Karpas-422 (cell line): ENCODE measurements around the gene EFNB1. TPM values are rescaled to one million over a fixed set of nuclear protein-coding genes. Genes with fewer than 3 reads are reported as not detected.
"Not testable (repeated sequence)": the region's sequence is repeated elsewhere in the genome, so short reads cannot be mapped to it uniquely, and the experiment has no call there.

Experiments
- DNase-seq: peaks from one replicate; pipeline ENCODE4 v3.0.0-alpha.2; 2015
- H2AFZ ChIP-seq: fragments of 200-600 bp; sonication (generic); 2 replicates; pipeline ENCODE4 v1.6.1; 2014; ENCODE audit warnings: antibody characterized with exemption, low read length, mixed read lengths
- H3K27ac ChIP-seq: fragments of 200-600 bp; sonication (generic); 2 replicates; pipeline ENCODE4 v1.5.1; 2014; ENCODE audit warnings: mild to moderate bottlenecking, low read length, moderate library complexity
- H3K27me3 ChIP-seq: fragments of 200-600 bp; sonication (generic); 2 replicates; pipeline ENCODE4 v1.6.1; 2014; ENCODE audit warnings: low read length, mixed read lengths
- H3K36me3 ChIP-seq: fragments of 200-600 bp; sonication (generic); 2 replicates; pipeline ENCODE4 v1.6.1; 2014; ENCODE audit warnings: low read length, mixed read lengths; ENCODE audit not compliant: insufficient read depth
- H3K4me1 ChIP-seq: fragments of 200-600 bp; sonication (generic); 2 replicates; pipeline ENCODE4 v1.6.1; 2014; ENCODE audit warnings: mild to moderate bottlenecking, low read length, mixed read lengths
- H3K4me2 ChIP-seq: fragments of 200-600 bp; sonication (generic); 2 replicates; pipeline ENCODE4 v1.6.1; 2014; ENCODE audit warnings: low read length, low read depth, mild to moderate bottlenecking; ENCODE audit not compliant: poor library complexity, severe bottlenecking
- H3K4me3 ChIP-seq: fragments of 200-600 bp; sonication (generic); 2 replicates; pipeline ENCODE4 v1.5.1; 2014; ENCODE audit warnings: mild to moderate bottlenecking, antibody characterized with exemption, low read length, mixed read lengths
- H3K79me2 ChIP-seq: fragments of 200-600 bp; sonication (generic); 2 replicates; pipeline ENCODE4 v1.6.1; 2014; ENCODE audit warnings: mild to moderate bottlenecking, low read length, mixed read lengths
- H3K9ac ChIP-seq: fragments of 200-600 bp; sonication (generic); 2 replicates; pipeline ENCODE4 v1.6.0; 2014; ENCODE audit warnings: low read length
- H3K9me2 ChIP-seq: fragments of 200-600 bp; sonication (generic), shearing (Covaris generic); replicated peaks from 2 replicates; pipeline ENCODE4 v1.6.0; 2014; ENCODE audit warnings: mild to moderate bottlenecking, low read length, moderate library complexity; ENCODE audit not compliant: insufficient read depth
- H3K9me3 ChIP-seq: fragments of 300-700, 200-600 bp; sonication (generic); 2 replicates; pipeline ENCODE4 v1.6.1; 2014; ENCODE audit warnings: low read length, mixed read lengths
- H4K20me1 ChIP-seq: fragments of 200-600 bp; sonication (generic); 2 replicates; pipeline ENCODE4 v1.6.1; 2014; ENCODE audit warnings: mild to moderate bottlenecking, antibody characterized with exemption, low read length, low read depth; ENCODE audit not compliant: insufficient read depth
- total RNA-seq: library from RNA; depleted of rRNA; stranded (reverse); fragments of >200 nt; shearing (Covaris generic); gene quantifications from 2 replicates; pipeline ENCODE4 v1.2.3, GENCODE V29; 2014; ENCODE audit warnings: low replicate concordance; rRNA removed

Gene EFNB1
- 0.67 and 2.5 TPM in 2 replicates for total RNA-seq

DNA sequence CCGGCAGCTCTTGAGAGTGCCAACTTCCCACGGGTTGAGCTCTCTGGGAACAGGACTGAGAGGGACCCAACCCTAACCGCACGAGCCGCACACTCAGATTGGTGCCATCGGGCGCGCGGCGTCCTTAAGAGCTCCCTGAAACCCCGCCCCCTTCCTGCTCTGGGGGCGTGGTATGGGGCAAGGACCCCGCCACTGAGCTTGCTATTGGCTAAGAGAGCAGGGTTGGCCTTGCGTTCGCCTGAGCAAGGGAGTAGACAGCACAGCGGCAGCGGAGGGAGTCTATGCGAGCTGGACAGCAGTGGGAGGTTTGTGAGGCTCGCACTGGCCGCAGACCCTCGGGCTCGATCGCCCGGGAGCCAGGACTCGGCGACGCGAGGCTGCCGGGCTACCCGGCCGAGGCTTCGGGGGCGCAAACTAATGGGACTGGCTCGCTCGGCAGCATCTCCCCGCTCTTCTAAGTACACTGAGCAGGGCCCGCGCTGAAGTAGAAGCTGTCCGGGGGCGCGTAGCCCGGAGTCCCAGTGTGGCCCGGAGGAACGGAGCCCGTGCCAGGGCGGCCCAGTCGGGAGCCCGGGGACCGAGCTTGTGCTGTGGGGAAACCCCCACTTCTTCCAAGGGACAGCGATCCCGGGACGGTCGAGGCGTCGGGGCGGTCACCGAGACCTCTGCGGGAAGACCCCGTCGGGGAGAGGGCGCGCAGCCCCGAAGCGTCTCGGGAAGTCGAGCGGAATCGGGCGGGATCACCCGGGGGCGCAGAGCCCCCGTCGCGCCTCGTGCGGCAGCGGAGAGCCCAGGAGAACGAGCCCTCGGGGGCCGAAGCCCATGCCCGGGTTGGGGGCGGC, at the start of gene EFNB1:
EFNB1 (plus strand) TSS at position 282 of the 842 bp plus-strand sequence. CDS start 756 bp downstream, outside the sequence.
- peak within 1 kb of the TSS; percentile 45; the same call in 1 of the 2 replicates for H2AFZ ChIP-seq
- no peaks in the 10 kb centered on the region for H3K79me2 ChIP-seq
- peak within 1 kb of the TSS; percentile 70 for H3K4me3 ChIP-seq
- no peaks in the 10 kb centered on the region for H3K36me3 ChIP-seq
- H3K4me1 ChIP-seq: peaks cover 10% of the 10 kb centered on the region
- H3K9me3 ChIP-seq: no peaks in the 10 kb centered on the region
- peak within 1 kb of the TSS; percentile 74 for H3K9ac ChIP-seq
- H4K20me1 ChIP-seq: no peaks in the 10 kb centered on the region; the same call in 1 of the 2 replicates
- peak; percentile 95 for DNase-seq
- no peaks in the 10 kb centered on the region for H3K9me2 ChIP-seq
- peak within 1 kb of the TSS; percentile 76 for H3K4me2 ChIP-seq
- no peaks in the 10 kb centered on the region for H3K27me3 ChIP-seq
- no peak within 1 kb of the TSS for H3K27ac ChIP-seq

DNA sequence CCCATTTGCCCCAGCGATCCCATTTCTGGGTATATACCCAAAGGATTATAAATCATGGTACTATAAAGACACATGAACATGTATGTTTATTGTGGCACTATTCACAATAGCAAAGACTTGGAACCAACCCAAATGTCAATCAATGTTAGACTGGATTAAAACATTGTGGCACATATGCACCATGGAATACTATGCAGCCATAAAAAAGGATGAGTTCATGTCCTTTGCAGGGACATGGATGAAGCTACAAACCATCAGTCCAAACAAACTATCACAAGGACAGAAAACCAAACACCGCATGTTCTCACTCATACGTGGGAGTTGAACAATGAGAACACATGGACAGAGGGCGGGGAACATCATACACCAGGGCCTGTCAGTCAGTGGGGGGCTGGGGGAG, 47.5 kb upstream of the EFNB1 start:
- H3K36me3 ChIP-seq, H3K79me2 ChIP-seq, H3K9me3 ChIP-seq, H4K20me1 ChIP-seq, H3K27me3 ChIP-seq, DNase-seq, H3K4me1 ChIP-seq, H2AFZ ChIP-seq, H3K4me2 ChIP-seq, H3K27ac ChIP-seq, H3K9me2 ChIP-seq, H3K4me3 ChIP-seq, H3K9ac ChIP-seq: not testable (repeated sequence)

DNA sequence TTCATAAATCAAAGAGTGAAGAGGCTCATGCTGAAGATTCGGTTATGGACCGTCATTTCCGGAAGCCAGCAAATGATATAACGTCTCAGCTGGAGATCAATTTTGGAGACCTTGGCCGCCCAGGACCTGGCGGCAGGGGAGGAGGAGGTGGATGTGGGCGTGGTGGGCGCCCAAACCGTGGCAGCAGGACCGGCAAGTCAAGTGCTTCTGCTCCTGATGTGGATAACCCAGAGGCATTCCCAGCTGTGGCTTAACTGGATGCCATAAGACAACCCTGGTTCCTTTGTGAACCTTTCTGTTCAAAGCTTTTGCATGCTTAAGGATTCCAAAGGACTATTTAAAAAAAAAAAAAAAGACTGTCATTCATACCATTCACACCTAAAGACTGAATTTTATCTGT, 44.0 kb upstream of the EFNB1 start:
- Histone ChIP-seq H2AFZ (no peak overlapping the region), H3K9ac (no peak overlapping the region)

DNA sequence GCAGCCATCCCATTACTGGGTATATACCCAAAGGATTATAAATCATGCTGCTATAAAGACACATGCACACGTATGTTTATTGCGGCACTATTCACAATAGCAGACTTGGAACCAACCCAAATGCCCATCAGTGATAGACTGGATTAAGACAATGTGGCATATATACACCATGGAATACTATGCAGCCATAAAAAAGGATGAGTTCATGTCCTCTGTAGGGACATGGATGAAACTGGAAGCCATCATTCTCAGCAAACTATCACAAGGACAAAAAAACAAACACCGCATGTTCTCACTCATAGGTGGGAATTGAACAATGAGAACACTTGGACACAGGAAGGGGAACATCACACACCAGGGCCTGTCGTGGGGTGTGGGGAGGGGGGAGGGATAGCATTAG, 42.2 kb upstream of the EFNB1 start:
- H3K4me1 ChIP-seq, H3K27me3 ChIP-seq, H3K4me3 ChIP-seq, DNase-seq, H3K36me3 ChIP-seq, H3K9me3 ChIP-seq, H3K79me2 ChIP-seq, H3K27ac ChIP-seq, H3K9me2 ChIP-seq, H3K9ac ChIP-seq, H4K20me1 ChIP-seq, H2AFZ ChIP-seq, H3K4me2 ChIP-seq: not testable (repeated sequence)

More for the DNA sequence above, 44.0 kb upstream of the EFNB1 start:
- Histone ChIP-seq H3K4me2 (no peak overlapping the region), H3K79me2 (no peaks in the 10 kb centered on the region), H3K4me3 (no peak overlapping the region), H4K20me1 (no peaks in the 10 kb centered on the region), H3K36me3 (no peaks in the 10 kb centered on the region), H3K4me1 (no peaks in the 10 kb centered on the region), H3K27ac (no peak overlapping the region), H3K9me2 (no peaks in the 10 kb centered on the region), H3K9me3 (no peaks in the 10 kb centered on the region), H3K27me3 (no peaks in the 10 kb centered on the region)
- no peak for DNase-seq

DNA sequence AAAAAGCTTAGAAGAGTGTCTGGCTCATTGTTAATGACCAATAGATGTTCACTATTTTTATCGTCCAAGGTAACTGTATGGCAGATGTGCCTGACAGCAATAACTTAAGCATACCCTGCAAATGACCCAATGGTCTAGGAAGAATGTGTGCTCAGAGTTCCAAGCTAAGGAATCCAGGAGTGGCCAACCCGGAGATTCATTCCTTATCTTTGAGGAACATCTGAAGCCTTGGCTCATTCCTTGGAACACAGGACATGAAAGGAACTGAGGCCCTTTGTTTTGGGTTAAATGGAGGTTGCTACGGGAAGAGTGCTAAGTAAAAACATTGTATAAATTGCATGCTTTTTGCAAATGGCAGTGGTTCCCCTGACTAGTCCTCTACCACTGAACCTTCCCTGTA, 38.9 kb upstream of the EFNB1 start:
- Histone ChIP-seq H3K79me2 (no peaks in the 10 kb centered on the region), H2AFZ (no peak overlapping the region), H3K4me2 (no peak overlapping the region), H3K9ac (no peak overlapping the region), H3K4me1 (no peaks in the 10 kb centered on the region), H3K27ac (no peak overlapping the region), H3K9me3 (no peaks in the 10 kb centered on the region), H3K9me2 (no peaks in the 10 kb centered on the region), H3K4me3 (no peak overlapping the region), H4K20me1 (no peaks in the 10 kb centered on the region), H3K36me3 (no peaks in the 10 kb centered on the region), H3K27me3 (no peaks in the 10 kb centered on the region)
- no peak for DNase-seq

DNA sequence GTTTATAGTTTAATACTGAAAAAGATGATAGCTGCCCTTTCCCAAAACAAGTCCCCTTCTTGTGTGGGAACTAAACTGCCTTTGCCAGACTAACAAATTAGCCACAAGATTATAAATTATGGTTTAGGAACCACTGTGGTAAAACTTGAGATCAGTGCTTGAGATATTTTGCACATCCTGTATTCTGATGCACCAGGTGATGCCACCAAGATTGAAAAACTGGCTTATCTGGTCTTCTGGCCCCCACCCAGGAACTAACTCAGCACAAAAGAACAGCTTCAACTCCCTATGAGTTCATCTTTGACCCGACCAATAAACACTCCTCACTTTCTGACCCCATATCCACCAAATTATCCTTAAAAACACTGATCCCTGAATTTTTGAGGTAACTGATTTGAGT, 36.7 kb upstream of the EFNB1 start:
- Histone ChIP-seq H3K27ac (no peak overlapping the region), H2AFZ (no peak overlapping the region), H3K27me3 (no peaks in the 10 kb centered on the region), H3K4me2 (no peak overlapping the region), H3K4me1 (no peaks in the 10 kb centered on the region), H4K20me1 (no peaks in the 10 kb centered on the region), H3K4me3 (no peak overlapping the region), H3K79me2 (no peaks in the 10 kb centered on the region), H3K9me2 (no peaks in the 10 kb centered on the region), H3K9ac (no peak overlapping the region), H3K9me3 (no peaks in the 10 kb centered on the region), H3K36me3 (no peaks in the 10 kb centered on the region)
- no peak for DNase-seq

DNA sequence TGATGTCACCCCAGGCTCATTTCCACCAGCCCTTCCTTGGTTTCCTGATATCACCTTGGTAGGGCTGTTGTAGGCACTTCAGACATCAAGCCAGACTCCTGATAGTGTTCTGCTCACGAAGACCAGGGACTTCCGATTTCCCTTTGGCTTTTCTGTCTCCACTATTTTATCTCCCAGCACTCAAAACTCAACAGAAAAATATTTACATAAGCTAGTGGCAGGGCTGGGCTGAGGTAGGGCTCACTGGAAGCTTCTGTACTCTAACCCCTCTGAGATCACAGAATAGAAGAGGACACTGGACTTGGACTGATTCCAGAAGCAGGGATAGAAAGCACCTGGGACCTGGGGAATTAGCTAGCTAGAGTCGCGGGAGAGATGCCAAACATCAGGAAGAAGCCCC, 34.4 kb upstream of the EFNB1 start:
- no peak for DNase-seq
- Histone ChIP-seq H3K4me1 (no peaks in the 10 kb centered on the region), H3K27me3 (no peaks in the 10 kb centered on the region), H2AFZ (no peak overlapping the region), H4K20me1 (no peaks in the 10 kb centered on the region), H3K79me2 (no peaks in the 10 kb centered on the region), H3K4me2 (no peak overlapping the region), H3K9ac (no peak overlapping the region), H3K4me3 (no peak overlapping the region), H3K36me3 (no peaks in the 10 kb centered on the region), H3K27ac (no peak overlapping the region), H3K9me2 (no peaks in the 10 kb centered on the region), H3K9me3 (no peaks in the 10 kb centered on the region)

DNA sequence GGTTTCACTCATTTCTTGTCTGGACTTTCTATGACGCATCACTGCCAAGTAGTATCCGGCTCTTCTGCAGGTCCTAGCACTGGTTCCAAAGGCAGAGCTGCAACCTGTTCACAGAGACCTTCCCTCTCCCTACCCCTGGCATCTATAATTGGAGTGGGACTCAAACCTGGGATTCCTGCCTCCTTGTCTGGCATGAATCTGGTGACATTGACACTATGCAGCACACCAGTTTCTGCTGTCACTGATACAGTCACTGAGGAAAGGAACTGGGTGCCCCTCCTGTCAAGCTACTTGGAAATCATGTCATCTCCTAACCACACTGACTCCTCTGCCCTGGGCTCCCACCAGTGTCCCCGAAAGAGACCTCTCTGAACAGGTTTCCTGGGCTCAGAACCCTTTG, 33.1 kb upstream of the EFNB1 start:
- no peaks in the 10 kb centered on the region for H3K36me3 ChIP-seq
- H3K4me3 ChIP-seq: no peak overlapping the region
- H3K27me3 ChIP-seq: no peaks in the 10 kb centered on the region
- no peaks in the 10 kb centered on the region for H3K4me1 ChIP-seq
- no peak overlapping the region for H3K9ac ChIP-seq
- no peak for DNase-seq
- no peaks in the 10 kb centered on the region for H3K79me2 ChIP-seq
- no peaks in the 10 kb centered on the region for H4K20me1 ChIP-seq
- H2AFZ ChIP-seq: no peak overlapping the region
- no peak overlapping the region for H3K27ac ChIP-seq
- H3K4me2 ChIP-seq: no peak overlapping the region
- no peaks in the 10 kb centered on the region for H3K9me2 ChIP-seq
- H3K9me3 ChIP-seq: no peaks in the 10 kb centered on the region
